WERI-Rb-1 (cell line): ENCODE measurements around the gene KCNAB1.

Source experiments
- DNase-seq: peaks from one replicate; pipeline ENCODE4 v3.0.0-alpha.2; 2020
- H3K27ac ChIP-seq: fragments of 250-450 bp; sonication (Bioruptor Pico); 2 replicates; pipeline ENCODE4 v1.5.1; 2020; ENCODE audit warnings: mild to moderate bottlenecking, moderate library complexity
- H3K27me3 ChIP-seq: fragments of 250-450 bp; sonication (Bioruptor Pico); 2 replicates; pipeline ENCODE4 v1.5.1; 2021; ENCODE audit warnings: mild to moderate bottlenecking, low read depth, moderate library complexity; ENCODE audit not compliant: insufficient read depth, severe bottlenecking
- H3K36me3 ChIP-seq: fragments of 250-450 bp; sonication (Bioruptor Pico); 2 replicates; pipeline ENCODE4 v1.5.1; 2020; ENCODE audit warnings: mild to moderate bottlenecking, moderate library complexity
- H3K4me3 ChIP-seq: 2 replicates; pipeline ENCODE4 v1.5.1; 2011; ENCODE audit warnings: low read depth, mild to moderate bottlenecking, control low read depth, low read length
- H3K9me3 ChIP-seq: fragments of 250-450 bp; sonication (Bioruptor Pico); 2 replicates; pipeline ENCODE4 v1.5.1; 2021; ENCODE audit warnings: mild to moderate bottlenecking, moderate library complexity; ENCODE audit not compliant: severe bottlenecking
- TF ChIP-seq, protein P1 (sequence below): IDR thresholded peaks from 2 replicates; pipeline ENCODE4 v1.5.1; 2011; ENCODE audit warnings: low read depth, mild to moderate bottlenecking, control low read depth, inconsistent platforms, low read length

Gene KCNAB1

GRCh38 chr3:156489462-156489911 is 369.1 kb downstream of the KCNAB1 start:
- TF ChIP-seq, protein P1, sequence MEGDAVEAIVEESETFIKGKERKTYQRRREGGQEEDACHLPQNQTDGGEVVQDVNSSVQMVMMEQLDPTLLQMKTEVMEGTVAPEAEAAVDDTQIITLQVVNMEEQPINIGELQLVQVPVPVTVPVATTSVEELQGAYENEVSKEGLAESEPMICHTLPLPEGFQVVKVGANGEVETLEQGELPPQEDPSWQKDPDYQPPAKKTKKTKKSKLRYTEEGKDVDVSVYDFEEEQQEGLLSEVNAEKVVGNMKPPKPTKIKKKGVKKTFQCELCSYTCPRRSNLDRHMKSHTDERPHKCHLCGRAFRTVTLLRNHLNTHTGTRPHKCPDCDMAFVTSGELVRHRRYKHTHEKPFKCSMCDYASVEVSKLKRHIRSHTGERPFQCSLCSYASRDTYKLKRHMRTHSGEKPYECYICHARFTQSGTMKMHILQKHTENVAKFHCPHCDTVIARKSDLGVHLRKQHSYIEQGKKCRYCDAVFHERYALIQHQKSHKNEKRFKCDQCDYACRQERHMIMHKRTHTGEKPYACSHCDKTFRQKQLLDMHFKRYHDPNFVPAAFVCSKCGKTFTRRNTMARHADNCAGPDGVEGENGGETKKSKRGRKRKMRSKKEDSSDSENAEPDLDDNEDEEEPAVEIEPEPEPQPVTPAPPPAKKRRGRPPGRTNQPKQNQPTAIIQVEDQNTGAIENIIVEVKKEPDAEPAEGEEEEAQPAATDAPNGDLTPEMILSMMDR = no peak
- DNase-seq = no peak
- H3K27ac ChIP-seq = no peak overlapping the region
- no peaks in the 10 kb centered on the region for H3K36me3 ChIP-seq
- no peak overlapping the region for H3K4me3 ChIP-seq
- peaks cover 6% of the 10 kb centered on the region for H3K27me3 ChIP-seq
- H3K9me3 ChIP-seq = no peaks in the 10 kb centered on the region

DNA sequence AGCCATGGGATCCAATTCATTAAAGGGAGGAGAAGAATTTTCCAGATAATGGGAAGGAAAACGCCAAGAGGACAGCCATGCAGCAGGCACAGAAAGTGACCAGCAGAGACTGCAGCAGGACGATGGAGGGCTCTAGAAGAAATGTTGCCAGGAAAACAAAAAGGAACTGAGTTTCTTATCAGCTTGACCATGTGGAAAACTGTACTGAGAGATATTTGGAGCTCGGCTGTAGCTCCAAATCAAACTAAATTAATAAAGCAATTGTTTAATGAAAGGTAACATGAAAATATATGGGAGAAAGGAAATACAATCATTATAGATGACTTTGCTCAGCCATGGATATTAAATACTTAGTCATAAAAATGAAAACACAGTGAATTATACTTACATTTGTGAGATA is 370.8 kb downstream of the KCNAB1 start:
- Histone ChIP-seq H3K9me3 (no peaks in the 10 kb centered on the region), H3K27ac (no peak overlapping the region), H3K4me3 (no peak overlapping the region), H3K27me3 (peaks cover 6% of the 10 kb centered on the region), H3K36me3 (no peaks in the 10 kb centered on the region)
- no peak for DNase-seq
- TF ChIP-seq, protein P1 = no peak

- Histone ChIP-seq H3K36me3 (no peaks in the 10 kb centered on the region), H3K9me3 (no peaks in the 10 kb centered on the region), H3K4me3 (no peak overlapping the region), H3K27me3 (peaks cover 6% of the 10 kb centered on the region), H3K27ac (no peak overlapping the region)
- no peak for DNase-seq
- TF ChIP-seq, protein P1 = no peak
Measured at GRCh38 chr3:156492801-156493261, 372.5 kb downstream of the KCNAB1 start.

- Histone ChIP-seq H3K4me3 (no peak overlapping the region), H3K9me3 (peaks cover 4% of the 10 kb centered on the region), H3K36me3 (no peaks in the 10 kb centered on the region), H3K27ac (no peak overlapping the region), H3K27me3 (no peaks in the 10 kb centered on the region)
- TF ChIP-seq, protein P1 = no peak
- DNase-seq = no peak
Measured at GRCh38 chr3:156493887-156494286, 373.5 kb downstream of the KCNAB1 start.

GRCh38 chr3:156495816-156496215 is 375.4 kb downstream of the KCNAB1 start:
- TF ChIP-seq, protein P1 = no peak
- Histone ChIP-seq H3K36me3 (no peaks in the 10 kb centered on the region), H3K27me3 (no peaks in the 10 kb centered on the region), H3K27ac (no peak overlapping the region), H3K9me3 (peaks cover 4% of the 10 kb centered on the region), H3K4me3 (no peak overlapping the region)
- no peak for DNase-seq

GRCh38 chr3:156497326-156497725 is 376.9 kb downstream of the KCNAB1 start:
- Histone ChIP-seq H3K36me3 (no peaks in the 10 kb centered on the region), H3K27me3 (no peaks in the 10 kb centered on the region), H3K4me3 (no peak overlapping the region), H3K27ac (no peak overlapping the region), H3K9me3 (peaks cover 4% of the 10 kb centered on the region)
- DNase-seq = no peak
- TF ChIP-seq, protein P1 = no peak
